Measurements from ENCODE around the gene CHSY3.
A peak's percentile ranks its signal among the peaks of the same experiment; 100 is the strongest.

The CHSY3 gene

DNA sequence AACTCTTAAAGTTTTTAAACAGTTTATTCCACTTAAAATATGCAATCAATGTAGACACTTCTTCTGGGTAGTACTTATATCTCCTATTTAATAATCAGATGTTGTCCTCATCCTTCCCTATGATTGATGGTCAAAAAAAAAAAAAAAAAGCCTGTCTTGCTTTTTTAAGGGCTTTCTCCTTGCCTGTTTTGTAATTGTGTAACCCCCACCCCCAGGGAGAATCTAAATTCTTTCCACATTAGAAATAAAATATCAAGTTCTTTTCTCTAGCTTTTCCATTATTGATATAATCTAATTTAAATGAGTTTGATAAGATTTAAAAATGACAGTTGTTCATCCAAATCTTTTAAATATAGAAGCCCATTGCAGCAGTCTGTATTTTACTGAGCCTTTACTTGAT is 119.7 kb downstream of the CHSY3 start:
- no peak for DNase-seq (ENCODE audit: low spot score)

DNA sequence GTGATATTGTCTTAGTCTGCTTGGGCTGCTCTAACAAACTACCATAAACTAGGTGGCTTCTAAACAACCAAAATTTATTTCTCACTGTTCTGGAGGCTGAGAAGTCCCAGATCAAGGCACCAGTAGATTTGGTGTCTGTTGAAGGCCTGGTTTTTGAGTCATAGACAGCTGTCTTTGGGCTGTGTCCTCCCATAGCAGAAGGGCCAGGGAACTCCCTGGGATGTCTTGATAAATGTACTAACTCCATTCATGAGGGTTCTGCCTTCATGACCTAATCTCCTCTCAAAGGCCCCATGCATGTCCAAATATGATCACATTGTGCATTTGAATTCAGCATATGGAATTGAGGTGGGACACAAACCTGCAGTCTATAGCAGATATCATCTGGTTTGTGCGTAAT is 121.2 kb downstream of the CHSY3 start:
- no peak for DNase-seq (ENCODE audit: low spot score)

DNA sequence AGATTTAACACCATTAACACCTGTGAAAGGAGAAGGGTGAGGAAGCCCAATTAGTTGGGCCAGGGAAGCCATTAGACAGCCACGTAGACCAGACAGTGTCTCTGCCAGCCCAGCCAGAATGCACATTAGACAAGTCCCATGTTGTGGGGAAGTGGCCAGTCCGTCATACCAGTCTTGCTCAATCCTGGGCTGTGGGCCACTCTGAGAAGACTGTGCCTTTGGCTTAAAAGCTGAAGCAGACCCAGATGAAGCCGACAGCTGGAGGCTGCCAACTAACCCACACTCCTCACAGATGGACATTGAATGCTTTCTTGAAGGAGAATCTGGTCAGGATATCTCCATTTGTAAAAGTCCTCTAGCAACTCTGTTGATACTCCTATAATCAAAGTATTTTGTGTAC is 128.5 kb downstream of the CHSY3 start:
- DNase-seq (ENCODE audit: low spot score), result peak; percentile 78

- peak; percentile 65 for DNase-seq (ENCODE audit: low spot score)
These were observed 130.4 kb downstream of the CHSY3 start for GRCh38 chr5:130034566-130035210.

DNA sequence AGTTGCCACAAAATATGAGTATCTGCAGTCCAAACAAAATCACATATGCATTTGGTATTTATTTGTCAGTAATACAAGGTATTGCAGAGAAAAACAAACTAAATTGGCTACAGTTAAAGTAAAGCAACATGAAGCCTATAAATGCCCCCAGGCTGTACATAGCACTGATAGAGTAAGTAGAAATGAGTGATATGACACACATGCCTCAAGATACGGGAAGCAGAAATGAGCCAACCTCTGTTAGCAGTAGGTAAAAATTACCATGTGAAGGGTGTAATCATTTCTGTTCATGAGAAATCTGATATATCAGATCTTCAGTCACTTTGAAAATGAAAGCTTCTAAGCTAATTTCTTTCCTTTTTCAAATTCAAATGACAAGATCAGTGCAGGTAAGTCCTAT is 131.1 kb downstream of the CHSY3 start:
- DNase-seq (ENCODE audit: low spot score), result no peak

DNA sequence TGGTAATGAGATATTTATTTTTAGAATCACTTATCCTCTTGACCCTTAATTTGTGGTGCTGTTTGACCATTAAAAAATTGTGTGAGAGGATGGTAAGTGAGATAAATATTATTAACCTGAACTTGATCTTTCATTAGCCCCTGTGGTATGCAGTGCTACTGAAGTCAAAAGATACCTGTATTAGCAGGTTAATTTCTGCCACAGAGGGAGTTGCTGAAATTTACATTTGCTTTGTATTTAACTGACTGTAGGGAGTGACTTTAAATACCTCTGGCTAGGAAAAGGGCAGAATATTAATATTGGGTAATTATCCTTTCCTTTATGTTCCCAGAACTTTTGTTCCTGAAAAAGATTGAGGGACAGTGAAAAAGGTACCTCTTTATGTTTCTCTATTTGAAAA is 133.6 kb downstream of the CHSY3 start:
- DNase-seq (ENCODE audit: low spot score), result no peak

DNA sequence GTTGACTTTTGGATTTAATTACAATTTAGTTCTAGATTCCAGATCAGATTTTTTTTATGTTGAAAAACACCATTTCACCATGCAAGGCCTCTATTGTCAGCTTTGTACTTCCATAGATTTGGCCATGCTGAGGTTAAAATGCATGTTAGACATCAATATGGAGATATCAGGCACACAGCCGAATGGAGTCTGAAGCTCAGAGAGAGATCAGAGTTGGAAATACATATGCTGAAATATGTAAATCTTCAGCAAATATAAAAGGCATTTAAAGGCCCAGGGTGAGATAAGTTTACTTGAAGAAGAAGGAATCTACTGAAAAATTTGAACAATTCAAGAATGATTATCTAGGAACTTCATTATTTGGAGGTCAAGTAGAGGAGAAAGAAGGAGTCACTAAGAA is 139.6 kb downstream of the CHSY3 start:
- DNase-seq (ENCODE audit: low spot score), result no peak

DNA sequence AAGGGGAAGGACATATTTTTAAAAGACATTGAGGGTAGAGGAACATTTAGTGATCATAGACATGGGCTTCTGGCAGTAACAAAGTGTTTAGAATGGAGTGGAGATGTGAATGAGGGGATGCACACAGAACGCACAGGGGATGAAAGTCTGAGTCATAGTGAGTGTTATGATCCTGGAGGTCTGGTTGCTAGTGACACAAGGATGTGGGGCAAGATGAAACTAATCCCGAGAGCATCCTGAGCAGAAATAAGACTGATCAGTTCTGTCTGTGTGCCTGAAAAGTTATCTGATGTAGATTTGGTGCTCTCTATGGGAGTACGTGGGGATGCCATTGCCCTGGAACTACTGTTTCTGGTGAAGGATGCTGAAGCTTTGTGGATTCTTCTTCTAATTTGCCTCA is 141.1 kb downstream of the CHSY3 start:
- DNase-seq (ENCODE audit: low spot score), result no peak

DNA sequence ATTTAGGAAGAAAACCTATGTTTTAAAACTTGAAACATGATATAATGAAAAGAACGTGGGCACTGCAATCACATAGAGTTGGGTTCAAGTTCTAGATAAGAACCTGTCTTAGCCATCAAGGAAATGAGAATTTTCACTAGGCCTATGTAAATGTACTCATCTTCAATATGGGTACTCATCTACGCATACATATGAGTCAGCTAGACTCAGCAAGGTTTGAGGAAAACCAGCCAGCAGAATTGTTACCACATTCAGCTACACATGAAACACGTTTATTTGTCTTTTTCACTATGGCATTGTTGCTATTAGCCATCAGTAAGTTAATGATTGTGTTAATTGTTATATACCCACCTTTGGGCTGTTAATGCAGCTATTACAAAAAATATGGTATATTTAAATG is 146.3 kb downstream of the CHSY3 start:
- no peak for DNase-seq (ENCODE audit: low spot score)

- DNase-seq (ENCODE audit: low spot score), result no peak
These were observed 148.5 kb downstream of the CHSY3 start for GRCh38 chr5:130052752-130053151.

DNA sequence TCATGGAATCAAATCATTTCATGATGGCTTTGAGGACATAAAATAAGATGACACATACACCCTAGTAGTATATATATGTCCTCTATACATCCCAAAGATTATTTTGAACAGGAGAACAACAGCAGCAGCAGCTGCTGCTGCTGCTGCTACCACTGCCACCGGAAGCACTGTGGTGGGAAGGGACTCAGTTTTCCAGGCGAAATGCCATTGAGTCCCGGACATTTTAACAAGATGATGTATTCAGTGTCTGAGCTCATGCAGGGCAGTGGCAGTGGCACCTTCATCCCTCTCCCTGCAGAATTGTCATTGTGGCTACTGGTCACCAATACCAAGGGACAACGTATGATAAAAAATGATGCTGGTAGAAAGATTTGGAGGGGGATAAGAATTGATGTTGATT is 151.3 kb downstream of the CHSY3 start:
- no peak for DNase-seq (ENCODE audit: low spot score)

DNA sequence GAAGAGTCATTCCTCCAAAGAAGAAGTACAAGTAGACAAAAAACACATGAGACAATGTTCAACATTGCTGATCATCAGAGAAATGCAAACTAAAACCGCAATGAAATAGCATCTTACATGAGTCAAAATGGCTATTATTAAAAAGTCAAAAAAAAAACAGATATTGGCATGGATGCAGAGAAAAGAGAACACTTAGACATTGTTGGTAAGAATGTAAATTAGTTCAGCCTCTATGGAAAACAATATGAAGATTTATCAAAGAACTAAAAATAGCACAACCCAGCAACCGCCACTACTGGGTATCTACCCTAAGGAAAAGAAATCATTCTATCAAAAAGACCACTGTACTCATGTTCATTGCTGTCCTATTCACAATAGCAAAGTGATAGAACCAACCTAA is 157.5 kb downstream of the CHSY3 start:
- DNase-seq (ENCODE audit: low spot score), result no peak

GRCh38 chr5:130063603-130064002 is 159.3 kb downstream of the CHSY3 start:
- DNase-seq (ENCODE audit: low spot score), result no peak

GRCh38 chr5:130064484-130064883 is 160.2 kb downstream of the CHSY3 start:
- no peak for DNase-seq (ENCODE audit: low spot score)

DNA sequence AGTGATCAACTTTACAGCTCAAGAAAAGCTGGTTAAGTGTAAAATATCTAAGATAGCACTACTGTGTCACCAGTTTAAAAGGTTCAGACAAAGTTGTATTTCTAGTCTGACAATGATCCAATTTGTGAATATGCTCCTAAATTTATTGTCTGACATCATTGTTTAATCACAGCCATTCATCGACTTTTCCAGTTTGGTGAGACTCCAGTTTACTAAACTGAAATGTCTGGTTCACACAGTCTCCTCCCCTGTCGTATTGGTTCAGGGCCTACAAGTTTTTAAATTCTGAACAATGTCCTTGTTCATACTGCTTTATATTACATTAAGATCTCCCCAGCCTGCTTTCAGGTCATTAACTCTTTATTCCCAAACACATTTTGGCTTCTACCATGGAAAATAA is 161.4 kb downstream of the CHSY3 start:
- no peak for DNase-seq (ENCODE audit: low spot score)

- DNase-seq (ENCODE audit: low spot score), result no peak
These were observed 162.4 kb downstream of the CHSY3 start for GRCh38 chr5:130066644-130067043.

- no peak for DNase-seq (ENCODE audit: low spot score)
These were observed 163.1 kb downstream of the CHSY3 start for GRCh38 chr5:130067364-130067763.

GRCh38 chr5:130068101-130068500 is 163.8 kb downstream of the CHSY3 start:
- no peak for DNase-seq (ENCODE audit: low spot score)

- DNase-seq (ENCODE audit: low spot score), result no peak
These were observed 164.7 kb downstream of the CHSY3 start for GRCh38 chr5:130068988-130069387.

DNA sequence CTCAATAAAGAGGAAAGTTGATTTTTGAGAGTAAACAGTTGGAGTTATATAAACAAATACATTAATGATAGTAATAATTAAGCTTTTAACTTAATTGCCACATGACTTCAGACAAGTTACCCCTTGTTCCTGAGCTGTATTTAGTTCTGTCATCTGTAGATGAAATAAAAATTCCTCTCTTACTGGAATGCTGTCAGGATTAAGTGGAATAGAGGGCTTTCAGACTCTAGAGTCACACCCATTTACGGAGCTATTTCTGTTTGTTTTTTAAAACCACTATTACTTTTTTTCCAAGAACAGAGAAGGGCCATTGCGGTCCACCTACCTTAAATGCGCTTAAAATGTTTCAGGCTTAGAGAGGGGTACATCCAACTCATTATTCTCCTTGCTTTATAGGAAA is 170.6 kb downstream of the CHSY3 start:
- DNase-seq (ENCODE audit: low spot score), result no peak

DNA sequence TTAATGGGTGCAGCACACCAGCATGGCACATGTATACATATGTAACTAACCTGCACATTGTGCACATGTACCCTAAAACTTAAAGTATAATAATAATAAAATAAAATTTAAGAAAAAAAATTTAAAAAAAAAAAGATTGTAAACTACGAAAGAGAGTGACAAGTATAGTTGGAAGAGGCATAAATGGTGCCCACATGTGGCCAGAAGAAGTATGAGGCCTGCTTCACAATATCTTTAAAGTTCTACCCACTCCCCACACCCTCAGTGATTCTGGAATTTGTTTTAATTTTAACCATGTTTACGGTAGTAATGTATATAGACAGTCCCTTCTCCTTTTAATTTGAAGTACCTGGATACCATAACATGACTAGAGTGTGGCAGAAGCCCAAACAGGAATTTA is 172.7 kb downstream of the CHSY3 start:
- DNase-seq (ENCODE audit: low spot score), result no peak

- no peak for DNase-seq (ENCODE audit: low spot score)
These were observed 174.4 kb downstream of the CHSY3 start for GRCh38 chr5:130078661-130079060.

DNA sequence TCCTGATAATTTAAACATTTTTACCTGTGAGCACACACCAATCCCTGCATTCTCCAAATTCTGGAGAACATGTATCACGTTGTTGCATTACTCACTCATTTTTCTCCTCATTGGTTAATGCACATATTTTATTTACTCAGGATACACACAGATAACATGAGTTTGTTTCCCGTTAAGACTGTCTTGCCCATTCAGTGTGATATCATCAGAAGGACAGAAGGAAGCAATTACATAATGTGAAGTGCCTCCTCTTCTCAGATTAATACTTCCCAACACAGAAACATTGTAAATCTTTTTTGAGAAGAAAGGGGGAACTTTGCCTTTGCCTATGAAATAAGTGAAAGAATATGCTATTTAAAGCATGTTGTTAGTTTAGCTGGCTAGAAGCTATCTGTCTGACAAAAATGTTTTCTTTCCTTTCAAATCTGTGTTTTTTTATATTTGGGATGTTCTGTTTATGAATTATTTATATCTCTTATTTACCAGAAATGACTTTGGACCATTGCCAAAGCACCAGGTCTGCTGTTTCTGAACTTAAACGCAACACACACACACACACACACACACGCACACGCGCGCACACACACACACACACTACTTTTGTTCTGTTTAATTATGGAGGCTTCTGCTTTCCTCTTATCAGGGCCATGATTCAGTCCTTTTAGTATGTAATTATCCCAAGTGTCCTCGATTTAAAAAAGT is 186.5 kb downstream of the CHSY3 start:
- DNase-seq (ENCODE audit: low spot score), result no peak

DNA sequence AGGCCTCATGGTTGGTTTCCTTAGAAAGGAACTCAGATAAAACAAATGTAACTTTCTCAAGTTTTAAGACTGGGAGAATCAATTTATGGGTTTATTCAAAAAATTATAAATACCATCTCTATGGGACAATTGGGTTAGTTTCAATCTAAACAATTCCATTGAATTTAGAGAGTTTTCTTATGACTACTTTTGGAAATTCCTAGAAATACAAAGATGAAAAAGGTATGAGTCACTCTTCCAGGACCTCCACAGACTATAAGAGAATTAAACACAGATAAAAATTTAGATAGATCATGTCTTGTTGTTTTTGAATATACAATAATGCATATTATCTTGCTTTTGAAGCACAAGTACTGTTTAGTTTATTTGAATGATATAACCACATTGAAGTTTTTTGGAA is 188.7 kb downstream of the CHSY3 start:
- no peak for DNase-seq (ENCODE audit: low spot score)

Measured in pons (tissue), 1 donor.